Activated CD8-positive, alpha-beta memory T cell treated with anti-CD3 and anti-CD28 coated beads, Interleukin-2, amount 50 U/mL, for 24 hours (primary cell): ENCODE measurements around the gene RUFY1.
"Not testable (repeated sequence)": the region's sequence is repeated elsewhere in the genome, so short reads cannot be mapped to it uniquely, and the experiment has no call there.

ENCODE experiments used
- DNase-seq: peaks from one replicate; pipeline ENCODE4 v3.0.0-alpha.2; 2020; ENCODE audit errors: extremely low read depth

RUFY1 gene

DNA sequence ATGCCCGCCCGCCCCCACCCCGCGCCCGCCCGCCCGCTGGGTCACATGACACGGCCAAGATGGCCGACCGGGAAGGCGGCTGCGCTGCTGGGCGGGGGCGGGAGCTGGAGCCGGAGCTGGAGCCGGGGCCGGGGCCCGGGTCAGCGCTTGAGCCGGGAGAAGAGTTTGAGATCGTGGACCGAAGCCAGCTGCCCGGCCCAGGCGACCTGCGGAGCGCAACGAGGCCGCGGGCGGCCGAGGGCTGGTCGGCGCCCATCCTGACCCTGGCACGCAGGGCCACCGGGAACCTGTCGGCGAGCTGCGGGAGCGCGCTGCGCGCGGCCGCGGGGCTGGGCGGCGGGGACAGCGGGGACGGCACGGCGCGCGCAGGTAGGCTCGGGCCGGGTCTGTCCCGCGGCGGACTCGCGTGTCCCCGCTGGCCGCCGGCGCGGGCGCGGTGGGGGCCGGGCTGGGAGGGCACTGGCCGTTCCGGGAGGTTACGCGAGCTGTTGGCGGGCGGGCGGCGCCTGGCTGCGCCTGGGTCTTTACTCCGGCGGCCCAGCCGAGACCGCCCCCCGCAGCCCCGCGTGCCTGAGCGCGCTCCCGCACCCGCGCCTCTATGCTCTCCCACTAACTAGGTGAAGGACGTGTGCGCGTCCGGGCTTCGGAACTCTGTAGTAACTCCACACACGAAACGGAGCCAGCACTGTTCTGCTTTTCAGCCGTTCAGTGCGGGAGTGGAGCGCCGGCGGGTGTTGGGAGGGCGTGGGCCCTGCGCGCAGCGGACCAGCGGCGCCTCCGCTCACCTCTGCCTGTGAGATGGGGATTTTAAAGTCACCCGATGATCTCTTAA is at the start of gene RUFY1:
TSS of gene RUFY1 (plus strand) at position 44 of the 832 bp plus-strand sequence. CDS start at position 60, 16 bp downstream.
- DNase-seq, result peak; percentile 53

GRCh38 chr5:179501997-179502396 is 48.4 kb upstream of the RUFY1 start:
- not testable (repeated sequence) for DNase-seq

GRCh38 chr5:179502420-179502819 is 47.9 kb upstream of the RUFY1 start:
- not testable (repeated sequence) for DNase-seq

- DNase-seq, result no peak
These were observed 46.2 kb upstream of the RUFY1 start for GRCh38 chr5:179504191-179504590.

DNA sequence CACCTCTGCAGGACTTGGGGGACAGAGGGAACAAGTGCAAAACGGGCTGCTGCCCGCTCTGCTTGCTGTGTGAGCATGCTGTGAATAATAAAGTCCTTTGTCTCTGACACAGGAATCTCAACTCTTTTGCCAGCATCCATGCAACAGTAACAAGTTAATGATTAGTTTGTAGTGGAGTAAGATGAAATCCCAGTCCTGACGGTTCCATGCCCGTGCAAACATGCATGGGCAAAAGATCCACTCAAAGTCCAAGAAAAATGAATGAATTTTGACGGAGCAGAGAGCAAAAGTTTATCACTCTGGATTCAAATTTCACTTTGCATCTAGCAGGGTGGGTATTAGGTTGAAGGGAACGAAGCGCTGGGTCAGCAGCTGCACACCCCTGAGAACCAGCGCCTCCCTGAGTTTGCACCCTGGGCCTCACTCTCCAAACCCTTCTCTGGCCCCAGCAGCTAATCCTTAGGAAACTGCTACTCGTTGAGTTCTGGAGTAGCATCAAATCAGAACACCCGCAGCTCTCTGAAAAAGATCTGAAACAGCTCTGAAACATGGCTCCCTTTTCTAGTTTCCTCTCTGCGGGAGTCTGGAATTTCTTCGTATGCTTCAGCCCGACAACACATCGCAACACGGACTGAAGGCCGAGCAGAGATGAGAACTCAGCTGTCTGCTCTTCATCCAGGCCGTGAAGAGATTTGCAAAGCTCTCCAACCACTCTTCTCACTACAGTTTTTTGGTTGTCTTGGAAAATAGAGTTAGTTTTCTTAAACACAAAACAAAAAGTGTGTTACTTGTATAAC is 45.6 kb upstream of the RUFY1 start:
- no peak for DNase-seq

DNA sequence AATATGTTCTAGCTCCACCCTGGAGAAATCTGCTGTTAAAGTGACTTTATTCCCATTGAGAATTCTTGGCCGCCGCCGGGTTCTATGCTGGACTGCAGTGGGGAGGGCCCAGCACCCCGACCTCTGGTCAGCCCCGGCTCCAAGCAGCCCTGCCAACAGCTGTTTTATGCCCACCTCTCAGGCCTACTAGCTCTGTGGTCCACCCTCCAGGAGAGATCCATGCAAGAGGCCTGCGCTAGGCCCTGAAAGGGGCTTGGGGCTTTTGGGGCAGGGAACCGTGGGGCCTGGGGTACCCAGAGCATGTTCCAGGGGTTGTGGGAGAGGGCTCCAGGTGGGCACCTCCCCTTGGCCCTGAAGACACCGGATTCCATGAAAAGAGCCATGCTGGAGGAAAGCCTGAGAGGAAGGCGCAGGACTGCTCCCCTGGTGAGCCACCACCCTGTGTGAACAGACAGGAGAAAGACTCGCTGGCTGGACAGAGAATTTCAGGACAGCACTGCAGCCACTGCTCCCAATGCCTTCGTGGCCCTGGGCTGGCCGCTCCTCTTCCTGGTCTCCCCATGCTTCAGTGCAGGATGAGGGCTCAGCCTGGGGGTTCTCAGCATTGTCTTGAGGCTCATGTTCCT is 44.6 kb upstream of the RUFY1 start:
- no peak for DNase-seq

DNA sequence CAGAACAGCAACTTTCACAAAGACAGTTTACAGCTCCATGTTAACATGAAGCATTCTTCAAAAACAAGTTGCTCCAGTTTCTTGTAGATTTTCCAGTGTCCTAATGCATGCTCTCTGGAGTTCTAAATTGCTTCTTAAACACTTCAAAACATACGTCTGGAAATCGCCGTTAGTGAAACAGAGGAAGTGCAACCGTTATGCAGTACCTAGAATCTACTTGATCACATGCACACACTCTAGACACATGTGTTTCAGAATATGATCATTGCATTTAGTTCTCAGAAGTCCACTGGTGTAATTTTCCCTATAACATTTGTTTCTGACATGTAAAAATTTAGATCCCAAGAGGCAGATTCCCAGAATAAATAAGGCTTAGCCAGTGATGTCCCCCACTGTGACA is 41.1 kb upstream of the RUFY1 start:
- DNase-seq, result no peak

DNA sequence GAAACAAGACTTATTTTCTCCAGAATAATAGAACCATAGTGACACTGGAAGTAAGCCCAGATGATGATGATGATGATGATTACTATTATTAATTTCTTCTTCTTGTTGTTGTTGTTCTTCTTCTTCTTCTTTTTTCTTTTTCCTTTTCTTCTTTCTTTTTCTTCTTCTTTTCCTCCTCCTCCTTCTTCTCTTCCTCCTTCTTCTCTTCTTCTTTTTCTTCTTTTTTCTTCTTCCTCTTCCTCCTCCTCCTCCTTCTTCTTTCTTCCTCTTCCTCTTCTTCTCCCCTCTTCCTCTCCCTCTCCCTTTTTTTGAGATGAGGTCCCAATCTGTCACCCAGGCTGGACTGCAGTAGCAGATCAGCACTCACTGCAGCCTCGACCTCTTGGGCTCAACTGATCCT is 40.5 kb upstream of the RUFY1 start:
- DNase-seq, result no peak

DNA sequence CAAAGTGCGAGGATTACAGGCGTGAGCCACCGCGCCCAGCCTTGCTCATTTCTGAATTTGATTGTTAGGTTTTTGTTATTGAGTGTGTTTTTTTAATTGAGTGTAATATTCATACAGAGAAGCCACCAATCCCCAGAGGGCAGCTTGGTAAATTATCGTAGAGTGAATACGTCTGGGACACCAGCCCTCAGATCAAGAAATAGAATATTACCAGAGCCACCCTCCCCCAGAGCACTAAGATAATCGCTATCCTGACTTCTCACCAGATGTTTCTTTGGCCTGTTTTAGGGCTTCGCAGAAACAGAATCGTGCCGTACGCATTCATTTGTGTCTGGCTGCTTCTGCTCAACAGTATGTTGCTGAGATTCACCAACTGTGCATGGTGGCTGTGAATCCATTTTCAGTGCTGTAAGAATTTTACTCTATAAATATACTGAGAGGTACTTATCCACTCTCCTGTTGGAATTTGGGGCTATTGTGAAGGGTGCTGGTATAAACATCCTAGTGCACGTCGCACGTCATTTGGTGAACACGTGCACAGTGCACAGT is 37.8 kb upstream of the RUFY1 start:
- no peak for DNase-seq

DNA sequence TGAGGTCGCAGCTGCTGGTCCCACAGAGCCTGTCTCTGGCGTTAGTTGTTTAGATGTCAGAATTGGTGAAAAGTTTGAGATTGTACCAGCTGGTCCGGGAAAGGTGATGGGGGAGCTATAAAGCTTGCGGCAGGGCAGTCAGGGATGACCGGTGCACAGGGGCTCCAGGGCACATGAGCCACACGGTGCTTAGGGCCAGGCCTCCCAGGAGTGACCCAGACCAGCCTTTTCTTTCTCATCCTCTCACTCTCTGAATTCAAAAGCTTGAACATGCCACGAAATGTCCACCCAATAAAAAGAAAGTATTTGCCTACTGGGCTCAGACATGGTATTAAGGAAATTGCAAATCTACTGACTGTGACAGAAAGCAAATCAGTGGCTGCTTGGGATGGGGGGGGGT is 34.9 kb upstream of the RUFY1 start:
- DNase-seq, result not testable (repeated sequence)

GRCh38 chr5:179516221-179516620 is 34.1 kb upstream of the RUFY1 start:
- no peak for DNase-seq

GRCh38 chr5:179517746-179518145 is 32.6 kb upstream of the RUFY1 start:
- not testable (repeated sequence) for DNase-seq

DNA sequence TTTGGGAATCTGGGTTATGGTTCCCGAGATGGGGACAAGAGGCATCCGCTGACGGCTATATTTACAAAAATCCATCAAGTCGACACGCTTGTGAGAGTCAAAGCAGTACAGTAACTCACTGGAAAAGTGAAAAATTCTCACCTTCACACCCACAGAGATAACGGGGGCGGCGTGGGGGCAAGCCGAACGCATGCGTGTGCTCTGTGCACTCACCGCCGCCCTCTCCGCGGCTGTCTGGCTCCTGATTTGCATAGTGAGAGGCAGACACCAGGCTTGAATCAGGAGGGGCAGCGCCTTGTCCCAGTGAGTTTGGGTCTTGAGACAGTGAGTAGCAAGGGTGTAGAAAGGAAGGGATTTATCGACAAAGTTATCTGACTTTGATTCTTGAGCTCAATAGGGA is 32.0 kb upstream of the RUFY1 start:
- not testable (repeated sequence) for DNase-seq

GRCh38 chr5:179519416-179520070 is 30.8 kb upstream of the RUFY1 start:
- not testable (repeated sequence) for DNase-seq

- not testable (repeated sequence) for DNase-seq
These were observed 28.2 kb upstream of the RUFY1 start for GRCh38 chr5:179522107-179522506.

GRCh38 chr5:179526978-179527377 is 23.4 kb upstream of the RUFY1 start:
- DNase-seq, result no peak

- peak; percentile 25 for DNase-seq
These were observed 20.0 kb upstream of the RUFY1 start for GRCh38 chr5:179530069-179530998.

DNA sequence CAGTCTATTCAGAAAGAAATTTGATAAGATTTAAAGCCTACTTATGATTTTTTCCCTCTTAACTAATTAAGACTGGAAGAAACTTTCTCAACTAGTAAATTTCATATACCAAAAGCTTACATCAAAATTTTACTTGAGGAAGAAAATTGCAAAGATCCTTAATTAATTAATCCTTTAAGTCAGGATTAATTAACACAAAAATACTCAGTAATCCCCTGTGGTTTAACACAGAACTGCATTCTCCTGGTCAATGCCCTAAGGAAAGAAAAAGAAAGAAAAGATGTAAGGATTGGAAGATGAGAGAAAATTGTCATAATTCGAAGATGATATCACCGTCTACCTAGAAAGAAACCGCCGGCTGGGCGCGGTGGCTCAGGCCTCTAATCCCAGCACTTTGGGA is 17.3 kb upstream of the RUFY1 start:
- no peak for DNase-seq

DNA sequence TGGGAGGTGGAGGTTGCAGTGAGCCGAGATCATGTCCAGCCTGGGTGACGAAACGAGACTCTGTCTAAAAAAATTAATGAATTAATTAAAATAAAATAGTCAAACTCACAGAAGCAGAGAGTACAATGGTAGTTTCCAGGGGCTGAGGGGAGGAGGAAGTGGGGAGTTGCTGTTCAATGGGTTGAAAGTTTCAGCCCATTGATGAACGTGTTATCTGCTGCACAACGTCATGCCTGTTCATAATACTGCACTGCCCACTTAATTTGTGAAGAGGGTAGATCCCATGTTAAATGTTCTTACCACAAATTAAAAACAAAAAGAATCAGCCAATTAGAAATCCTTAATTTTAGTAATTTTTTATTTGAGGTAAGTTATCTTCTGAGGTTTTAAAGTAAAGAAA is 16.4 kb upstream of the RUFY1 start:
- DNase-seq, result no peak

- DNase-seq, result no peak
These were observed 15.9 kb upstream of the RUFY1 start for GRCh38 chr5:179534431-179534830.
